Astrocyte of the spinal cord (primary cell): ENCODE measurements around the gene BRPF3.

Experiments
- DNase-seq: peaks from one replicate; pipeline ENCODE4 v3.0.0; 2011; ENCODE audit warnings: low read depth, low spot score
- H3K4me3 ChIP-seq: 2 replicates; pipeline ENCODE4 v1.5.1; 2011; ENCODE audit warnings: low read depth, mild to moderate bottlenecking, low read length, moderate library complexity
- in situ Hi-C: cut with HindIII; loops from 2 replicates; pipeline ENCODE4 v1.10.0; 2017; ENCODE audit warnings: low sequenced_read_pairs
- TF ChIP-seq, protein P1 (sequence below): IDR thresholded peaks from 2 replicates; pipeline ENCODE4 v1.5.1; 2012; ENCODE audit warnings: low read depth, mild to moderate bottlenecking, low read length, inconsistent platforms

BRPF3 gene

DNA sequence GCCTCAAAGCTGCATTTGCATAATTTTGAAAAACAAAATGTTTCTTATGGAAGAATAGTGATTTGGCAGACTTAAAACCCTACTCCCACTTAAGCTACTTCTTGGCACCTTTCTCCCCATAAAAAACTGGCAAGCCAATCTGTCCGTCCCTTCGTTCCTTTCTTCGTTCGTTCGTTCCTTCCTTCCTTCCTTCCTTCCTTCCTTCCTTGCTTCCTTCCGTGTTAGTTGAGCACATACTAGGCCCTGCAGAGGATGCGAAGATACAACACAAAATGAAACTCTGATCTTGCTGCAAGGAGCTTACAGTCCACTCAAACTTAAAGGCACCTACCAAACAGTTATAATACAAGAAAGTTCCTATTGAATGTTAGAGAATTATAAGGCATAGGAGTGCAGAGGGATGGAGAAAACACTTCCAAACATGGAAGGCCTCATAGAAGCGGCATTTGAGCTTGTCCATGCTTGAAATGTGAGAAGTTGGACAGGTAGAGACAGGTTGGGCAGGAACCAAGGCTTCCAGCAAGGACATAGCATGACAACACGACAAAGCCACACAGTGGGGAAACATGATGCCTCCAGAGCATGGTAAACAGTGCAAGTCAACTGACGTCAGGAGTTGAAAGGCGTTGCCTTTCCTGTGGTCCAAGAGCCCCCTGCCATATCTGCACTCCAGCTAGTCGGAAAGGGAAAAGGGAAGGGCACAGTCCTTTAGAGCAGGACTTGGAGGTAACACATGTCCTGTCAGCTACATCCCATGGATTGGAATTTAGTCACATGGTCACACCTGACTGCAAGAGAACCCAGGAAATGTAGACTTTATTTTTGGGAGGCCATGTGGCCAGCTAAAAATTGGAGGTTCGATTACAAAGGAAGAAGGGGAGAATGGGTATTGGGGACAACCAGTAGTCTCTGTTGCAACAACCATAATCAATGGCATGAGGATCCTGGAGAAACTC is 80.3 kb downstream of the BRPF3 start:
- no peak for DNase-seq
- TF ChIP-seq, protein P1, sequence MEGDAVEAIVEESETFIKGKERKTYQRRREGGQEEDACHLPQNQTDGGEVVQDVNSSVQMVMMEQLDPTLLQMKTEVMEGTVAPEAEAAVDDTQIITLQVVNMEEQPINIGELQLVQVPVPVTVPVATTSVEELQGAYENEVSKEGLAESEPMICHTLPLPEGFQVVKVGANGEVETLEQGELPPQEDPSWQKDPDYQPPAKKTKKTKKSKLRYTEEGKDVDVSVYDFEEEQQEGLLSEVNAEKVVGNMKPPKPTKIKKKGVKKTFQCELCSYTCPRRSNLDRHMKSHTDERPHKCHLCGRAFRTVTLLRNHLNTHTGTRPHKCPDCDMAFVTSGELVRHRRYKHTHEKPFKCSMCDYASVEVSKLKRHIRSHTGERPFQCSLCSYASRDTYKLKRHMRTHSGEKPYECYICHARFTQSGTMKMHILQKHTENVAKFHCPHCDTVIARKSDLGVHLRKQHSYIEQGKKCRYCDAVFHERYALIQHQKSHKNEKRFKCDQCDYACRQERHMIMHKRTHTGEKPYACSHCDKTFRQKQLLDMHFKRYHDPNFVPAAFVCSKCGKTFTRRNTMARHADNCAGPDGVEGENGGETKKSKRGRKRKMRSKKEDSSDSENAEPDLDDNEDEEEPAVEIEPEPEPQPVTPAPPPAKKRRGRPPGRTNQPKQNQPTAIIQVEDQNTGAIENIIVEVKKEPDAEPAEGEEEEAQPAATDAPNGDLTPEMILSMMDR, result no peak
- no peak overlapping the region for H3K4me3 ChIP-seq
- in situ Hi-C loops, result no loop called here

DNA sequence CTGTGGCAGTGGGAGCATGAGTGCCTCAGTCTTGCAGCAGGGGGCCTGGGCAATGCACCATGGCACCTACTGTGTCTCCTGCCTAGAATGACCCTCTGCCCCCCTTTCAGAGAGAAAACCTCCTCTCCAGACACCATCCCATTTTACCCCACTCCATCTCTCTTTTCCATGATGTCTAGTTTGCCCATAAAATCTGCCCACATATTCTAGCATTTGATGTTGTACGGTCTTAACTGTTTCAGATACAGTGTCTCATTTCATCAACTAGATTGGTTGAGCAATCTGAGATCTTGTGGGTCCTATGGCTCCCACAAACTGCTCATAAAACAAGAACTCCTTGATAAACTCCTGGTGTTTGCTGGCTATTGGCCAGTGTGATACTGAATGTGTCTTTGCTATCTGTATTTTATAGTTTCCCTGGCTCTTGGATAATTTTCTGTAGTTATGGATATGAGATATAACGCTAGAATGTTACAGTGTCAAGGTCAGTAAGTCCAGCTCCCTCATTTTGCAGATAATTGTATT is 81.5 kb downstream of the BRPF3 start:
- in situ Hi-C loops, result no loop called here

DNA sequence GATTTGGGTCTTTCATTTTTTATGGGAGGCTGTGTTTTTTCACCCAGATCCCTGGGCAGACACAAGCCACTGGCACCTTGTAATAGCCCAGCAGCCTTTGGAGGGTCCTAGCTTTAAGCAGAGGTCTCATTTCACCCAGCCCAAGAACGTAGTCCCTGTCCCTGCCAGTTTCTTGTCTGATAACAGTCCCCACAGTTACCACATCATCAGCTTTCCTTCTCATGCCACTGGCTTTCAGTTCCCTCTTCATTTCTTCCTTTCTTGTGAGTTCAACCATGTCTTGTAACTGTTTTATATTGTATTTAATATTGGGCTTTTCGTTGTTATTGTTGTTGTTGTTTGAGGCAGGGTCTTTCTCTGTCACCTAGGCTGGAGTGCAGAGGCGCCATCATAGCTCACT is 83.9 kb downstream of the BRPF3 start:
- TF ChIP-seq, protein P1, result no peak
- no peak overlapping the region for H3K4me3 ChIP-seq
- in situ Hi-C loops, result no loop called here
- DNase-seq, result no peak

More for the DNA sequence above, 81.5 kb downstream of the BRPF3 start:
- TF ChIP-seq, protein P1, result no peak
- no peak overlapping the region for H3K4me3 ChIP-seq
- no peak for DNase-seq

DNA sequence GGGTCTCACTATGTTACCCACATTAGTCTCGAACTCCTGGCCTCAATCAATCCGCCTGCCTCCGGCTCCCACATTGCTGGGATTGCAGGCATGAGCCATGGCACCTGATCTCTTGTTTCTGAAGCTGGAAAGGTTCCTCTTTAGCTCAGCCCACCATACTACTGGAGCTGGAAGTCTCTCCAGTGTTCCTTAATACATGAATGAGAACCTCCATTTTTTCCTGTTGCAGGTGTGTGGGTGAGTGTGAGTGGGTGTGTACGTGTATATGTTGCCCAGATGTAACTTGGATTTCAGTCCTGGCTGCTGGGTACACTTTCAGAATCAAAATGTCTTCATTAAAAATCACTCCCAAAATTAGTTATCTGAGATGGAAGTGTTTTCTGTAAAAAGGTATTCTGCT is 84.4 kb downstream of the BRPF3 start:
- TF ChIP-seq, protein P1, result no peak
- DNase-seq, result no peak
- H3K4me3 ChIP-seq, result no peak overlapping the region
- in situ Hi-C loops, result no loop called here
